Measurements from ENCODE around the gene FBXL16. TPM values are rescaled to one million over a fixed set of nuclear protein-coding genes. Genes with fewer than 3 reads are reported as not detected.

FBXL16 gene
- total and polyA plus RNA-seq, 2 donors (not counting 3 experiments of a cell fraction or from before 2014, with no cell fraction given) = 0.07 to 0.22 TPM

GRCh38 chr16:726188-726437 lies 20.5 kb upstream of the FBXL16 start:
- H2AFZ ChIP-seq (ENCODE audit: low read depth, low read length) = no peak overlapping the region
- H3K4me1 ChIP-seq (ENCODE audit: control insufficient read depth, extremely low read depth, insufficient read depth, low read length) = peaks cover 19% of the 10 kb centered on the region
- dilution Hi-C loops (cut with MboI; ENCODE audit: extremely low pct_ligation_motif_present, low sequenced_read_pairs) = no loop called here
- no peak overlapping the region for H3K4me3 ChIP-seq (replicated peaks in 1 of 3; ENCODE audit: insufficient read depth in 1 of 3, low read depth in 1 of 3, low read length in 3 of 3)
- H3K4me2 ChIP-seq (ENCODE audit: insufficient read depth, low read length) = no peak overlapping the region
- no peaks in the 10 kb centered on the region for H4K20me1 ChIP-seq (replicated peaks; ENCODE audit: control insufficient read depth, extremely low read depth, insufficient read depth, low read length)
- no peak overlapping the region for H3K27ac ChIP-seq (ENCODE audit: insufficient read depth, low read depth, low read length)
- CTCF ChIA-PET = interaction anchor here (1.4 to 5.7 kb wide), 3 partner anchors 11 to 62 kb away, joined by 3 to 34 read pairs (median 4); partner anchors contain the start of genes CHTF18, METRN and RPUSD1
- no peaks in the 10 kb centered on the region for H3K9me1 ChIP-seq (replicated peaks; ENCODE audit: control insufficient read depth, extremely low read depth, insufficient read depth, low read length)
- no TSS peak for BruUV-seq (replicated peaks)
- no peak for FAIRE-seq
- H3K79me2 ChIP-seq (ENCODE audit: control insufficient read depth, insufficient read depth, low read length) = no peaks in the 10 kb centered on the region
- intact Hi-C loops (cut with micrococcal nuclease) = no loop called here
- no peaks in the 10 kb centered on the region for H3K9me3 ChIP-seq (replicated peaks; ENCODE audit: control insufficient read depth, insufficient read depth, low read length)
- H3K27me3 ChIP-seq (ENCODE audit: control insufficient read depth in 2 of 2, insufficient read depth in 2 of 2, low read length in 2 of 2) = no peaks in the 10 kb centered on the region
- no peak overlapping the region for H3K9ac ChIP-seq (replicated peaks; ENCODE audit: extremely low read depth, insufficient read depth, low read length)
- no peak for TF ChIP-seq EZH2 (IDR thresholded peaks at IDR 0.05; ENCODE audit: borderline replicate concordance, low read depth, low read length, severe bottlenecking)
- no peak for TF ChIP-seq GATA2 (IDR thresholded peaks at IDR 0.05; ENCODE audit: insufficient read depth, insufficient read length, low read depth, low read length)
- no peak for TF ChIP-seq MYC (IDR thresholded peaks at IDR 0.05; ENCODE audit: low read depth, low read length)
- no peak for TF ChIP-seq JUN (IDR thresholded peaks at IDR 0.05; ENCODE audit: borderline replicate concordance, insufficient read depth, insufficient read length, low read depth)
- no peak for TF ChIP-seq POLR2A (IDR thresholded peaks at IDR 0.05; ENCODE audit: low read depth, low read length)
- TF ChIP-seq, protein P1, sequence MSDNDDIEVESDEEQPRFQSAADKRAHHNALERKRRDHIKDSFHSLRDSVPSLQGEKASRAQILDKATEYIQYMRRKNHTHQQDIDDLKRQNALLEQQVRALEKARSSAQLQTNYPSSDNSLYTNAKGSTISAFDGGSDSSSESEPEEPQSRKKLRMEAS (IDR thresholded peaks at IDR 0.05; ENCODE audit: insufficient read depth, insufficient read length) = no peak
- TF ChIP-seq POLR2AphosphoS5 (IDR thresholded peaks at IDR 0.05; ENCODE audit: insufficient read depth, low read depth, low read length) = no peak
- no peak for TF ChIP-seq FOS (IDR thresholded peaks at IDR 0.05; ENCODE audit: borderline replicate concordance, insufficient read depth, low read length)
- TF ChIP-seq, protein P2, sequence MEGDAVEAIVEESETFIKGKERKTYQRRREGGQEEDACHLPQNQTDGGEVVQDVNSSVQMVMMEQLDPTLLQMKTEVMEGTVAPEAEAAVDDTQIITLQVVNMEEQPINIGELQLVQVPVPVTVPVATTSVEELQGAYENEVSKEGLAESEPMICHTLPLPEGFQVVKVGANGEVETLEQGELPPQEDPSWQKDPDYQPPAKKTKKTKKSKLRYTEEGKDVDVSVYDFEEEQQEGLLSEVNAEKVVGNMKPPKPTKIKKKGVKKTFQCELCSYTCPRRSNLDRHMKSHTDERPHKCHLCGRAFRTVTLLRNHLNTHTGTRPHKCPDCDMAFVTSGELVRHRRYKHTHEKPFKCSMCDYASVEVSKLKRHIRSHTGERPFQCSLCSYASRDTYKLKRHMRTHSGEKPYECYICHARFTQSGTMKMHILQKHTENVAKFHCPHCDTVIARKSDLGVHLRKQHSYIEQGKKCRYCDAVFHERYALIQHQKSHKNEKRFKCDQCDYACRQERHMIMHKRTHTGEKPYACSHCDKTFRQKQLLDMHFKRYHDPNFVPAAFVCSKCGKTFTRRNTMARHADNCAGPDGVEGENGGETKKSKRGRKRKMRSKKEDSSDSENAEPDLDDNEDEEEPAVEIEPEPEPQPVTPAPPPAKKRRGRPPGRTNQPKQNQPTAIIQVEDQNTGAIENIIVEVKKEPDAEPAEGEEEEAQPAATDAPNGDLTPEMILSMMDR (IDR thresholded peaks at IDR 0.05; ENCODE audit: extremely low read depth in 1 of 2, insufficient read depth in 1 of 2, low read depth in 1 of 2, low read length in 2 of 2) = no peak
- H3K36me3 ChIP-seq (ENCODE audit: control insufficient read depth in 2 of 2, extremely low read depth in 1 of 2, insufficient read depth in 2 of 2, low read length in 2 of 2) = no peaks in the 10 kb centered on the region
- DNase-seq (ENCODE audit: low read depth, low spot score) = no peak
- POLR2A ChIA-PET = no interaction called here
